ENCODE measurements around the gene SDR9C7.
"Not testable (repeated sequence)": the region's sequence is repeated elsewhere in the genome, so short reads cannot be mapped to it uniquely, and the experiment has no call there.

The SDR9C7 gene

DNA sequence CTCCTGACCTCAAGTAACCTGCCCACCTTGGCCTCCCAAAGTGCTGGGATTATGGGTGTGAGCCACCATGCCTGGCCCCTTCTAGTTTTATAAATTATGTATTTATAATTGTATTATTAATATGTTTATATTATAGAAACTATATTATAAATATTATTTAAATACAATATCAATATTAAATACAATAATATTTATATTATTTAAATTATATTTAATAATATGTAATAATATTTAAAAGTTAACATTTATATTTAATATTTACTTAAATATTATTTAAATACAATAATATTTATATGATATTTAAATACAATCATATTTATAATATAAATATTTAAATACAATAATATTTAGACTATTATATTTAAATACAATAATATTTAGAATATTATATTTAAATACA lies 20.0 kb downstream of the SDR9C7 start:
- Histone ChIP-seq H3K9ac (ENCODE audit: low read length) (no peak overlapping the region), H3K4me3 (ENCODE audit: low read depth, low read length, poor library complexity, severe bottlenecking) (no peak overlapping the region), H3K9me2 (ENCODE audit: low read depth, low read length) (no peaks in the 10 kb centered on the region), H3K79me2 (ENCODE audit: insufficient read depth, low read length) (no peaks in the 10 kb centered on the region), H3K9me3 (ENCODE audit: low read length) (0 out of 2 replicates have a peak, but pooled peaks cover under 1% of the 10 kb centered on the region), H3K4me2 (ENCODE audit: low read length) (no peak overlapping the region), H3K27ac (ENCODE audit: low read depth, low read length, poor library complexity, severe bottlenecking) (no peak overlapping the region), H3K4me1 (ENCODE audit: insufficient read depth, low read length, severe bottlenecking) (no peaks in the 10 kb centered on the region), H3K27me3 (ENCODE audit: insufficient read depth, low read length) (no peaks in the 10 kb centered on the region), H3K36me3 (ENCODE audit: insufficient read depth, low read length) (no peaks in the 10 kb centered on the region), H4K20me1 (ENCODE audit: insufficient read depth, low read length) (no peaks in the 10 kb centered on the region), H3F3A (ENCODE audit: insufficient read depth, low read length) (no peaks in the 10 kb centered on the region), H2AFZ (ENCODE audit: low read length) (no peak overlapping the region)
- TF ChIP-seq, protein P1, sequence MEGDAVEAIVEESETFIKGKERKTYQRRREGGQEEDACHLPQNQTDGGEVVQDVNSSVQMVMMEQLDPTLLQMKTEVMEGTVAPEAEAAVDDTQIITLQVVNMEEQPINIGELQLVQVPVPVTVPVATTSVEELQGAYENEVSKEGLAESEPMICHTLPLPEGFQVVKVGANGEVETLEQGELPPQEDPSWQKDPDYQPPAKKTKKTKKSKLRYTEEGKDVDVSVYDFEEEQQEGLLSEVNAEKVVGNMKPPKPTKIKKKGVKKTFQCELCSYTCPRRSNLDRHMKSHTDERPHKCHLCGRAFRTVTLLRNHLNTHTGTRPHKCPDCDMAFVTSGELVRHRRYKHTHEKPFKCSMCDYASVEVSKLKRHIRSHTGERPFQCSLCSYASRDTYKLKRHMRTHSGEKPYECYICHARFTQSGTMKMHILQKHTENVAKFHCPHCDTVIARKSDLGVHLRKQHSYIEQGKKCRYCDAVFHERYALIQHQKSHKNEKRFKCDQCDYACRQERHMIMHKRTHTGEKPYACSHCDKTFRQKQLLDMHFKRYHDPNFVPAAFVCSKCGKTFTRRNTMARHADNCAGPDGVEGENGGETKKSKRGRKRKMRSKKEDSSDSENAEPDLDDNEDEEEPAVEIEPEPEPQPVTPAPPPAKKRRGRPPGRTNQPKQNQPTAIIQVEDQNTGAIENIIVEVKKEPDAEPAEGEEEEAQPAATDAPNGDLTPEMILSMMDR (IDR thresholded peaks at IDR 0.05; ENCODE audit: low read length), result no peak
- no peak for TF ChIP-seq EZH2 (IDR thresholded peaks at IDR 0.05; ENCODE audit: borderline replicate concordance, low read length)

DNA sequence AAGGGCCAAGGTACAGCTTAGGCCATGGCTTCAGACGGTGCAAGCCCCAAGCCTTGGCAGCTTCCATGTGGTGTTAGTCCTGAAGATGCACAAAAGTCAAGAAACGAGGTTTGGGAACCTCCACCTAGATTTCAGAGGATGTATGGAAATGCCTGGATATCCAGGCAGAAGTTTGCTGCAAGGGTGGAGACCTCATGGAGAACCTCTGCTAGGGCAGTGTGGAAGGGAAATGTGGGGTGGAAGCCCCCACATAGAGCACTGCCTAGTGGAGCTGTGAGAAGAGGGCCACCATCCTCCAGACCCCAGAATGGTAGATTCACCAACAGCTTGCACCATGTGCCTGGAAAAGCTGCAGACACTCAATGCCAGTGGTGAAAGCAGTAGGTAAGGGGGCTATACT lies 24.8 kb downstream of the SDR9C7 start:
- H3K27me3 ChIP-seq (ENCODE audit: insufficient read depth, low read length); H3K9me3 ChIP-seq (ENCODE audit: low read length): not testable (repeated sequence)

DNA sequence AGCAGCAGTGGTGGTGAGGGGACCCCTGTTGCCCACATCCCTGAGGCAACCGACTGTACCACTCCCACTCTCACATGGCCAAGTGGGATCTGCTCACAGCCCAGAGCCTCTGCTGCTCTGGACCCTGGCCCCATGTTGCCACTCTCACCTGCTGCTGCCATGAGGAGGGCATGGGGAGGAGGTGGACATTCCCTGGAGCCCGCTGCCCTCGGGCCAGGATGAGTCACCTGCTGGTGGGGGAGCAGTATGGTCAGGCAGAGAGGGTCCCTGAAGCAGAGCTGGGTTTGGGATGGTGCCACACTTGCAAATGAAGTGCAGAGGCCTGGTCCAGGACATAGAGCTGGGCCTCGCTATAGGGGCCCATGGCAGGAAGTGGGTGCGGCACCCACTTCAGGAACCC lies 26.1 kb downstream of the SDR9C7 start:
- no peaks in the 10 kb centered on the region for H4K20me1 ChIP-seq (ENCODE audit: insufficient read depth, low read length)
- 0 out of 2 replicates have a peak, but pooled peaks cover 2% of the 10 kb centered on the region for H3K9me3 ChIP-seq (ENCODE audit: low read length)
- H3K27ac ChIP-seq (ENCODE audit: low read depth, low read length, poor library complexity, severe bottlenecking), result no peak overlapping the region
- no peak overlapping the region for H3K4me3 ChIP-seq (ENCODE audit: low read depth, low read length, poor library complexity, severe bottlenecking)
- H3K9me2 ChIP-seq (ENCODE audit: low read depth, low read length), result no peaks in the 10 kb centered on the region
- H2AFZ ChIP-seq (ENCODE audit: low read length), result no peak overlapping the region
- no peak overlapping the region for H3K4me2 ChIP-seq (ENCODE audit: low read length)
- H3K9ac ChIP-seq (ENCODE audit: low read length), result no peak overlapping the region
- TF ChIP-seq, protein P1 (IDR thresholded peaks at IDR 0.05; ENCODE audit: low read length), result no peak
- TF ChIP-seq EZH2 (IDR thresholded peaks at IDR 0.05; ENCODE audit: borderline replicate concordance, low read length), result no peak
- H3K36me3 ChIP-seq (ENCODE audit: insufficient read depth, low read length), result no peaks in the 10 kb centered on the region
- H3F3A ChIP-seq (ENCODE audit: insufficient read depth, low read length), result no peaks in the 10 kb centered on the region
- H3K27me3 ChIP-seq (ENCODE audit: insufficient read depth, low read length), result no peaks in the 10 kb centered on the region
- H3K4me1 ChIP-seq (ENCODE audit: insufficient read depth, low read length, severe bottlenecking), result no peaks in the 10 kb centered on the region
- H3K79me2 ChIP-seq (ENCODE audit: insufficient read depth, low read length), result no peaks in the 10 kb centered on the region

More for the DNA sequence above, 24.8 kb downstream of the SDR9C7 start:
- not testable (repeated sequence) for H3K9me2 ChIP-seq (ENCODE audit: low read depth, low read length); H3K36me3 ChIP-seq (ENCODE audit: insufficient read depth, low read length); H3K4me1 ChIP-seq (ENCODE audit: insufficient read depth, low read length, severe bottlenecking); H4K20me1 ChIP-seq (ENCODE audit: insufficient read depth, low read length); H3K4me2 ChIP-seq (ENCODE audit: low read length); H3K4me3 ChIP-seq (ENCODE audit: low read depth, low read length, poor library complexity, severe bottlenecking); H3K9ac ChIP-seq (ENCODE audit: low read length); H2AFZ ChIP-seq (ENCODE audit: low read length); H3F3A ChIP-seq (ENCODE audit: insufficient read depth, low read length); H3K27ac ChIP-seq (ENCODE audit: low read depth, low read length, poor library complexity, severe bottlenecking); H3K79me2 ChIP-seq (ENCODE audit: insufficient read depth, low read length)

DNA sequence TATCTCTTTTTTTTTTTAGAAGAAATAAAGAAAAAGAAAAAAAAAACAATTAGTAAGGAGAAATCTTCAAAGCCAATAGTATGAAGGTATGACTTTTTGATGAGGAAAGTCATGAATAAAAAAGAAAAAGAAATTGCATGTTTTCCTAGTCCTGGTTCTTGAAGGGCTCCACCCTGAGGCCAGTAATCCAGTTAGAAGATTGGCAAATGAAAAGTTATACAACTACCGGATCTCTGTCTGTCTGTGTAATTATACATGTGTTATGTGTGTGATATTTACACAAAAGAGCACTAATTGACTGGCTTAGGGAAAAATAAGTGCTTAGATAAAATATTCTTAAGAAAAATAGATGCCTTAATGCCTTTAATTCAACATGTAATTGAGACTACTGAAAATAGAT lies 28.4 kb downstream of the SDR9C7 start:
- Histone ChIP-seq H3K36me3 (ENCODE audit: insufficient read depth, low read length) (no peaks in the 10 kb centered on the region), H3K79me2 (ENCODE audit: insufficient read depth, low read length) (no peaks in the 10 kb centered on the region)
- TF ChIP-seq, protein P1 (IDR thresholded peaks at IDR 0.05; ENCODE audit: low read length), result no peak
- no peak for TF ChIP-seq EZH2 (IDR thresholded peaks at IDR 0.05; ENCODE audit: borderline replicate concordance, low read length)

More for the DNA sequence above, 28.4 kb downstream of the SDR9C7 start:
- Histone ChIP-seq H3F3A (ENCODE audit: insufficient read depth, low read length) (no peaks in the 10 kb centered on the region), H4K20me1 (ENCODE audit: insufficient read depth, low read length) (no peaks in the 10 kb centered on the region), H2AFZ (ENCODE audit: low read length) (no peak overlapping the region), H3K27ac (ENCODE audit: low read depth, low read length, poor library complexity, severe bottlenecking) (no peak overlapping the region), H3K9me3 (ENCODE audit: low read length) (0 out of 2 replicates have a peak, but pooled peaks cover 6% of the 10 kb centered on the region), H3K4me3 (ENCODE audit: low read depth, low read length, poor library complexity, severe bottlenecking) (no peak overlapping the region), H3K9ac (ENCODE audit: low read length) (no peak overlapping the region), H3K9me2 (ENCODE audit: low read depth, low read length) (no peaks in the 10 kb centered on the region), H3K4me2 (ENCODE audit: low read length) (no peak overlapping the region), H3K27me3 (ENCODE audit: insufficient read depth, low read length) (no peaks in the 10 kb centered on the region), H3K4me1 (ENCODE audit: insufficient read depth, low read length, severe bottlenecking) (no peaks in the 10 kb centered on the region)

All from OCI-LY1 (cell line).